SK-N-SH treated with all-trans-retinoic acid at 6 μM for 48 hours (cell line): ENCODE results near the gene RAD51B.
A peak's percentile ranks its signal among the peaks of the same experiment; 100 is the strongest.
"Not testable (repeated sequence)": the region's sequence is repeated elsewhere in the genome, so short reads cannot be mapped to it uniquely, and the experiment has no call there.

ENCODE experiments used
- ATAC-seq: fragments of 200-7000 bp; cut with Tn5 transposase; 3 replicates; pipeline ENCODE4 v1.9.1; 2020; ENCODE audit warnings: mild to moderate bottlenecking, moderate library complexity
- ARNTL ChIP-seq: fragments of 450-650 bp; formaldehyde crosslinking; IDR thresholded peaks from 2 replicates; pipeline ENCODE4 v1.5.0; 2020; ENCODE audit warnings: low read depth, mild to moderate bottlenecking, moderate library complexity, borderline replicate concordance
- CREB5 ChIP-seq: fragments of 250-450 bp; sonication (Bioruptor Pico); IDR thresholded peaks from 2 replicates; pipeline ENCODE4 v1.5.1; 2020; ENCODE audit warnings: low read depth, mild to moderate bottlenecking, moderate library complexity
- CSDC2 ChIP-seq: fragments of 250-450 bp; sonication (Bioruptor Pico); IDR thresholded peaks from 2 replicates; pipeline ENCODE4 v1.5.0; 2020; ENCODE audit warnings: mild to moderate bottlenecking, moderate library complexity
- ISL1 ChIP-seq: fragments of 250-450 bp; sonication (Bioruptor Pico); IDR thresholded peaks from 2 replicates; pipeline ENCODE4 v2.1.2; 2022; ENCODE audit warnings: mild to moderate bottlenecking, moderate library complexity
- OSR1 ChIP-seq: fragments of 250-450 bp; sonication (Bioruptor Pico); IDR thresholded peaks from 2 replicates; pipeline ENCODE4 v1.8.0; 2022; ENCODE audit warnings: moderate library complexity, mild to moderate bottlenecking, inconsistent platforms
- PATZ1 ChIP-seq: fragments of 250-450 bp; sonication (Bioruptor Pico); IDR thresholded peaks from 2 replicates; pipeline ENCODE4 v1.8.0; 2020; ENCODE audit warnings: mild to moderate bottlenecking, moderate library complexity, borderline replicate concordance
- POU6F1 ChIP-seq: fragments of 250-450 bp; sonication (Bioruptor Pico); IDR thresholded peaks from 2 replicates; pipeline ENCODE4 v1.8.0; 2021; ENCODE audit warnings: low read depth, mild to moderate bottlenecking, moderate library complexity, borderline replicate concordance
- RARB ChIP-seq: fragments of 250-450 bp; sonication (Bioruptor Pico); IDR thresholded peaks from 2 replicates; pipeline ENCODE4 v1.8.0; 2021; ENCODE audit warnings: mild to moderate bottlenecking, moderate library complexity
- SNAI2 ChIP-seq: fragments of 250-450 bp; sonication (Bioruptor Pico); IDR thresholded peaks from 2 replicates; pipeline ENCODE4 v1.5.0; 2020; ENCODE audit warnings: mild to moderate bottlenecking, moderate library complexity
- TSHZ2 ChIP-seq: fragments of 250-450 bp; sonication (Bioruptor Pico); IDR thresholded peaks from 2 replicates; pipeline ENCODE4 v1.5.0; 2020; ENCODE audit warnings: mild to moderate bottlenecking, moderate library complexity
- ZC3H10 ChIP-seq: fragments of 250-450 bp; sonication (Bioruptor Pico); IDR thresholded peaks from 2 replicates; pipeline ENCODE4 v1.5.1; 2021; ENCODE audit warnings: mild to moderate bottlenecking, moderate library complexity
- ZFP30 ChIP-seq: fragments of 450-650 bp; formaldehyde crosslinking; IDR thresholded peaks from 2 replicates; pipeline ENCODE4 v1.5.0; 2022; ENCODE audit warnings: mild to moderate bottlenecking, moderate library complexity
- ZNF565 ChIP-seq: fragments of 450-650 bp; formaldehyde crosslinking; conservative IDR thresholded peaks from 2 replicates; pipeline ENCODE4 v1.5.0; 2020; ENCODE audit warnings: low read depth, mild to moderate bottlenecking, moderate library complexity
- ZNF70 ChIP-seq: fragments of 450-650 bp; formaldehyde crosslinking; IDR thresholded peaks from 2 replicates; pipeline ENCODE4 v1.5.0; 2020; ENCODE audit warnings: mild to moderate bottlenecking, moderate library complexity
- ZNF8 ChIP-seq: fragments of 450-650 bp; formaldehyde crosslinking; IDR thresholded peaks from 2 replicates; pipeline ENCODE4 v1.5.0; 2020; ENCODE audit warnings: mild to moderate bottlenecking, moderate library complexity

Gene RAD51B

DNA sequence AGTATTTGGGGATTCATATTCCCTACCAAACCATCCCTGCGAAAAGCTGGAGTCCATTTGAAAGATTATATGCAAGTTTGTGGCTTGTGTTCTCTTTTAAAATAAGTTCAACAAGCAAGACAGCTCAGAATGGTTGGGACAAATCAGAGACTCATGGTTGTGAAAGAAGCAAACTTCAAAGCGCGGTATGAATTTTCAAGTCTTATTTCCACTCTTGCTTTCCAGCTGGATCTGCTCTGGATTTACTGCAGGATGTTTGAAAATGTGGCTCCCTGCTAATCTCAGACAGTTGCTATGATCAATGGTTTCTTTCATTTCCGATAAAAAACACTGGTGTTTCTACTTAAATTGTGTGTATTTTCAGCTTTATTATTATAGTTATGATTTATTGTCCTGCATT is 477.5 kb downstream of the RAD51B start:
- no peak for ATAC-seq
- TF ChIP-seq ZNF565 (CRISPR knock-in tag) (no peak), ZFP30 (CRISPR knock-in tag) (no peak), RARB (CRISPR knock-in tag) (no peak), PATZ1 (CRISPR knock-in tag) (no peak)

DNA sequence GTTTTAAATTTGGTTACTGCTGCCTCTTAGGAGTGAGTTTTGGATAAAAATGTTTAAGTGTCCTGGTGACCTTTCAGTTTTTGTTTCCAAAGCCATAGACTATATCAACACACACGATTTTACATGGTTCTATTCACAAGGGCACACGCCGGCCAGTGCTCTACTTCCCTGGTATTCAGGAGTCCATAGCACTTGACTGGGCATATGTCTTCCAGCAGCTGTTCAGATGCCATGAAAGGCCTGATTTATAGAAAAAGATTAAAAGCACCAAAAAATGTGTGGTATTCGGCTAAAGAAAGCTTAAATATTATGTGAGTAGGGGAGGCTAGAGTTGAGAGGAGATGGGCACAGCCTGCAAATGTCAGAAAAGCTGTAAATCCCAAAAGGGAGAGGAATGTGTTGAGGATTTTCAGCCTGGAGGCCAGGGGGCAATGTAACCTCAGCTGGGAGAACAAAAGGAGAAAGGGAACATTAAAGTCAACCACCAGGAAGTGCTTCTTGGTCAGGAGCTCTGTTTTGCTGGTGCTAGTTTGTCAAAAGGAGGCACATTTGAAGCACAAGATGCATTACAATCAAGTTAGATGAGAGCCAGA is 478.4 kb downstream of the RAD51B start:
- ATAC-seq, result peak; percentile 33; the same call in 1 of the 3 replicates
- no peak for TF ChIP-seq ARNTL (CRISPR knock-in tag)
- no peak for TF ChIP-seq RARB (CRISPR knock-in tag)
- TF ChIP-seq ZNF8 (CRISPR knock-in tag), result no peak
- no peak for TF ChIP-seq SNAI2 (CRISPR knock-in tag)
- no peak for TF ChIP-seq ZC3H10 (CRISPR knock-in tag)
- no peak for TF ChIP-seq ISL1 (CRISPR knock-in tag)
- TF ChIP-seq OSR1 (CRISPR knock-in tag), result no peak
- TF ChIP-seq PATZ1 (CRISPR knock-in tag), result no peak
- TF ChIP-seq POU6F1, result no peak
- no peak for TF ChIP-seq TSHZ2 (CRISPR knock-in tag)

- TF ChIP-seq PATZ1 (CRISPR knock-in tag) (no peak), CREB5 (CRISPR knock-in tag) (no peak)
- no peak for ATAC-seq
Observed at GRCh38 chr14:68300608-68301007, 481.0 kb downstream of the RAD51B start.

DNA sequence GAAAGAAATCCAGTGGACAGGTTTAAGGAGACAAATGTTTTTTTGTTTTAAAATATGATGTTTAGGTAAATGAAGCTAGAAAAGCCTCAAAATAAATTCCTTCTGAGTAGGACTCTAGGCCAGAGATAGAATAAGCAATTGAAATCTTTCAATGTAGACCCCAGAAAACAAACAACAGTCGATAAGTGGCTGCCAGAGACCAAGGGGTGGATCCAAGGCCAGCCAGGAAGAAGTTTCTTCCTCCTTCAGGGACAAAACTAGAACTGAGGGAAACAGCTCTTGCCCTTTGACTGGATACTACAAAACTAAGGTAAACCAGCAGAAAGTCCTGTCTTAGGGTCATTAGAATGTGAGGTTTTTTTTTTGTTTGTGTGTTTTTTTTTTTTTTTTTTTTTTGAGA is 481.6 kb downstream of the RAD51B start:
- TF ChIP-seq CREB5 (CRISPR knock-in tag) (no peak), CSDC2 (no peak), RARB (CRISPR knock-in tag) (no peak), POU6F1 (no peak), ZNF70 (CRISPR knock-in tag) (no peak), SNAI2 (CRISPR knock-in tag) (no peak)
- TF ChIP-seq, all 23 proteins: peak for 0
- no peak for ATAC-seq

DNA sequence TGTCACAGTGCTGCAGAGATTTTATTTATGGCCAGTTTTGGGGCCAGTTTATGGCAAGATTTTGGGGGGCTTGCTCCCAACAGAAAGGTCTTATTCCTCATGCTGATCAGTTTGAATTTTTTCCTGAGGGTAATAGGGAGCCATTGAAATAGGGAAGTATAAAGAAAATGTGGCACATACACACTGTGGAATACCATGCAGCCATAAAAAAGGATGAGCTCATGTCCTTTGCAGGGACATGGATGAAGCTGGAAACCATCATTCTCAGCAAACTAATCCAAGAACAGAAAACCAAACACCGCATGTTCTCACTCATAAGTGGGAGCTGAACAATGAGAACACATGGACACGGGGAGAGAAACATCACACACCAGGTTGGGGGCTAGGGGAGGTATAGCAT is 483.4 kb downstream of the RAD51B start:
- not testable (repeated sequence) for ATAC-seq
